ENCODE measurements around the gene TMEM125.

TMEM125 gene

GRCh38 chr1:43292679-43293078 is 22.9 kb downstream of the TMEM125 start:
- no peak overlapping the region for H3K4ac ChIP-seq (ENCODE audit: low read length)

GRCh38 chr1:43293176-43293575 is 23.4 kb downstream of the TMEM125 start:
- DNase-seq (ENCODE audit: low spot score): no peak
- H3K27me3 ChIP-seq (ENCODE audit: control insufficient read depth in 3 of 3, insufficient read depth in 3 of 3, low read depth in 1 of 3, low read length in 3 of 3): peaks cover 0 to 14% (median 2%) of the 10 kb centered on the region in 3 experiments
- H3K9ac ChIP-seq (ENCODE audit: low read depth, low read length, poor library complexity): no peak overlapping the region
- H2BK120ac ChIP-seq (ENCODE audit: low read depth, low read length): no peak overlapping the region
- WGBS, 2 donors (ENCODE audit: extremely low coverage in 2 of 2, insufficient read length in 2 of 2, insufficient replicate concordance in 1 of 2): no CpG with 5 or more reads among the region's 2 CpGs
- no peak overlapping the region for H2BK5ac ChIP-seq (ENCODE audit: low read length)
- no peak overlapping the region for H3K4ac ChIP-seq (ENCODE audit: low read length)
- H3K79me1 ChIP-seq (ENCODE audit: low read depth, low read length): no peaks in the 10 kb centered on the region
- peak overlapping the region; percentile 13 for H2AK5ac ChIP-seq (ENCODE audit: low read depth, low read length)
- no peaks in the 10 kb centered on the region for H3K36me3 ChIP-seq (replicated peaks in 1 of 2; ENCODE audit: control insufficient read depth in 2 of 2, insufficient read depth in 2 of 2, low read length in 2 of 2)
- H3K4me3 ChIP-seq (ENCODE audit: low read length in 2 of 2): no peak overlapping the region
- H4K91ac ChIP-seq (ENCODE audit: low read depth, low read length, poor library complexity): no peak overlapping the region
- H2BK15ac ChIP-seq (ENCODE audit: low read length): no peak overlapping the region
- no peak overlapping the region for H3K14ac ChIP-seq (ENCODE audit: low read length)
- H2BK12ac ChIP-seq (ENCODE audit: low read length): no peak overlapping the region
- no peak overlapping the region for H3K18ac ChIP-seq (ENCODE audit: low read length)
- no peak overlapping the region for H3K27ac ChIP-seq (replicated peaks; ENCODE audit: low read length)
- H3K9me3 ChIP-seq (replicated peaks in 1 of 2; ENCODE audit: control insufficient read depth in 2 of 2, insufficient read depth in 1 of 2, low read depth in 1 of 2, low read length in 2 of 2): no peaks in the 10 kb centered on the region
- peaks cover 4 to 16% of the 10 kb centered on the region in 2 donors for H3K4me1 ChIP-seq (ENCODE audit: control insufficient read depth in 2 of 2, insufficient read depth in 1 of 2, low read depth in 1 of 2, low read length in 2 of 2)
- H3K23ac ChIP-seq (ENCODE audit: low read depth, low read length, poor library complexity): no peak overlapping the region
- H4K8ac ChIP-seq (ENCODE audit: low read depth, low read length): no peak overlapping the region
- no peak overlapping the region for H3K4me2 ChIP-seq (ENCODE audit: insufficient read depth, low read length, poor library complexity, severe bottlenecking)
- no peak overlapping the region for H2AFZ ChIP-seq (ENCODE audit: low read length)

More at GRCh38 chr1:43292679-43293078, 22.9 kb downstream of the TMEM125 start:
- no peaks in the 10 kb centered on the region for H3K9me3 ChIP-seq (replicated peaks in 1 of 2; ENCODE audit: control insufficient read depth in 2 of 2, insufficient read depth in 1 of 2, low read depth in 1 of 2, low read length in 2 of 2)
- H3K36me3 ChIP-seq (replicated peaks in 1 of 2; ENCODE audit: control insufficient read depth in 2 of 2, insufficient read depth in 2 of 2, low read length in 2 of 2): no peaks in the 10 kb centered on the region
- no peak overlapping the region for H2BK12ac ChIP-seq (ENCODE audit: low read length)
- H3K18ac ChIP-seq (ENCODE audit: low read length): no peak overlapping the region
- no peak overlapping the region for H3K4me3 ChIP-seq (ENCODE audit: low read length in 2 of 2)
- peak overlapping the region; percentile 13 for H2AK5ac ChIP-seq (ENCODE audit: low read depth, low read length)
- no peak overlapping the region for H2AFZ ChIP-seq (ENCODE audit: low read length)
- no peak overlapping the region for H2BK15ac ChIP-seq (ENCODE audit: low read length)
- no CpG with 5 or more reads among the region's 5 CpGs for WGBS, 2 donors (ENCODE audit: extremely low coverage in 2 of 2, insufficient read length in 2 of 2, insufficient replicate concordance in 1 of 2)
- no peak overlapping the region for H3K14ac ChIP-seq (ENCODE audit: low read length)
- no peaks in the 10 kb centered on the region for H3K79me1 ChIP-seq (ENCODE audit: low read depth, low read length)
- peaks cover 4 to 16% of the 10 kb centered on the region in 2 donors for H3K4me1 ChIP-seq (ENCODE audit: control insufficient read depth in 2 of 2, insufficient read depth in 1 of 2, low read depth in 1 of 2, low read length in 2 of 2)
- H4K8ac ChIP-seq (ENCODE audit: low read depth, low read length): no peak overlapping the region
- peaks cover 0 to 19% (median 2%) of the 10 kb centered on the region in 3 experiments for H3K27me3 ChIP-seq (ENCODE audit: control insufficient read depth in 3 of 3, insufficient read depth in 3 of 3, low read depth in 1 of 3, low read length in 3 of 3)
- no peak for DNase-seq (ENCODE audit: low spot score)
- no peak overlapping the region for H3K27ac ChIP-seq (replicated peaks; ENCODE audit: low read length)
- no peak overlapping the region for H3K4me2 ChIP-seq (ENCODE audit: insufficient read depth, low read length, poor library complexity, severe bottlenecking)
- no peak overlapping the region for H3K9ac ChIP-seq (ENCODE audit: low read depth, low read length, poor library complexity)
- no peak overlapping the region for H2BK120ac ChIP-seq (ENCODE audit: low read depth, low read length)
- H4K91ac ChIP-seq (ENCODE audit: low read depth, low read length, poor library complexity): no peak overlapping the region
- H2BK5ac ChIP-seq (ENCODE audit: low read length): no peak overlapping the region
- H3K23ac ChIP-seq (ENCODE audit: low read depth, low read length, poor library complexity): no peak overlapping the region

DNA sequence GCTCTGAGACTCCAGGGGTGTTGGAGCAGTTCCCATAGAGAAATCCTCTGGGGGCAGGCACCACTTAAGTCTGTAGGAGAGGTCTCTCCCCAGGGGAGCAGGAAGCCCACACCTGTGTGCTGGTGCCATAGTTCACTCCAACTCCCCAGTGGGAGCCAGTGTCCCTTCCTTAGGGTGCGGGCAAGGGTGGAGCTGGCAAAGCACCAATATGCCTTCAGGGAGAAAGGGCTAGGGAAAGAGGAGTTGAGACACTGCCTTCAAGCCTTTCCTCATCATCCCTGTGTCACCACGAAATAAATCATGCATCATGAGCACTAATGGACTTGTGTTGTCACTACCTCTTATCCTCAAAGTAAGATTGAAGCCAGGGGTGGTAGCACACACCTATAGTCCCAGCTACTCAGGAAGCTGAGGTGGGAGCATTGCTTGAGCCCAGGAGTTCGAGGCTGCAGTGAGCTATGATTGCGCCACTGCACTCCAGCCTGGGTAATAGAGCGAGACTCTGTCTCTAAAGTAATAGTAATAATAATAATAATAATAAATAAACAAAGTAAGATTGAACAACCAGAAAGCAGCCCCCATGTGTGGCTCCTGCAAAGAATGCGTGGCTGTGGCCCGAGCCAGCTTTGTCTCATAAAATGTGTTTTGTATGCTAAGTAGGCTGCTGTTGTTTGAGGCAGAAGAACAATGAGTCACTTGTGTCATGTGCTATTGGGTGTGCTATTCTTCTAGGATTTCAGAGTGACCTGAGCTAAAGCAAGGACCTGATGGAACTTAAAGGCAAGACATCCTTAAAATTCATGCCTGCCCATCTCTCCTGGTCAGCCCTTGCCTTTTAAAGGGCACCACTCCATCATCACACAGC is 24.3 kb downstream of the TMEM125 start:
- peak overlapping the region; percentile 35 for H3K18ac ChIP-seq (ENCODE audit: low read length)
- no peaks in the 10 kb centered on the region for H3K9me3 ChIP-seq (replicated peaks in 1 of 2; ENCODE audit: control insufficient read depth in 2 of 2, insufficient read depth in 1 of 2, low read depth in 1 of 2, low read length in 2 of 2)
- no peaks in the 10 kb centered on the region for H3K79me1 ChIP-seq (ENCODE audit: low read depth, low read length)
- WGBS, 2 donors (ENCODE audit: extremely low coverage in 2 of 2, insufficient read length in 2 of 2, insufficient replicate concordance in 1 of 2): no CpG with 5 or more reads among the region's 7 CpGs
- H2BK5ac ChIP-seq (ENCODE audit: low read length): no peak overlapping the region
- H3K4me2 ChIP-seq (ENCODE audit: insufficient read depth, low read length, poor library complexity, severe bottlenecking): no peak overlapping the region
- peaks cover 4 to 16% of the 10 kb centered on the region in 2 donors for H3K4me1 ChIP-seq (ENCODE audit: control insufficient read depth in 2 of 2, insufficient read depth in 1 of 2, low read depth in 1 of 2, low read length in 2 of 2)
- H3K9ac ChIP-seq (ENCODE audit: low read depth, low read length, poor library complexity): no peak overlapping the region
- H2AK5ac ChIP-seq (ENCODE audit: low read depth, low read length): peak overlapping the region; percentile 35
- H3K23ac ChIP-seq (ENCODE audit: low read depth, low read length, poor library complexity): no peak overlapping the region
- H3K4me3 ChIP-seq (ENCODE audit: low read length in 2 of 2): no peak overlapping the region
- H3K27me3 ChIP-seq (ENCODE audit: control insufficient read depth in 3 of 3, insufficient read depth in 3 of 3, low read depth in 1 of 3, low read length in 3 of 3): peaks cover 0 to 5% (median 2%) of the 10 kb centered on the region in 3 experiments
- no peak overlapping the region for H3K4ac ChIP-seq (ENCODE audit: low read length)
- no peak overlapping the region for H2BK12ac ChIP-seq (ENCODE audit: low read length)
- no peak for DNase-seq (ENCODE audit: low spot score)
- no peak overlapping the region for H3K27ac ChIP-seq (replicated peaks; ENCODE audit: low read length)
- no peak overlapping the region for H2AFZ ChIP-seq (ENCODE audit: low read length)
- no peak overlapping the region for H4K8ac ChIP-seq (ENCODE audit: low read depth, low read length)
- no peak overlapping the region for H2BK15ac ChIP-seq (ENCODE audit: low read length)
- H3K14ac ChIP-seq (ENCODE audit: low read length): no peak overlapping the region
- no peaks in the 10 kb centered on the region for H3K36me3 ChIP-seq (replicated peaks in 1 of 2; ENCODE audit: control insufficient read depth in 2 of 2, insufficient read depth in 2 of 2, low read length in 2 of 2)
- no peak overlapping the region for H4K91ac ChIP-seq (ENCODE audit: low read depth, low read length, poor library complexity)
- no peak overlapping the region for H2BK120ac ChIP-seq (ENCODE audit: low read depth, low read length)

- no peak overlapping the region for H3K14ac ChIP-seq (ENCODE audit: low read length)
- H3K27ac ChIP-seq (replicated peaks; ENCODE audit: low read length): no peak overlapping the region
- no peak overlapping the region for H2BK12ac ChIP-seq (ENCODE audit: low read length)
- H3K27me3 ChIP-seq (ENCODE audit: control insufficient read depth in 3 of 3, insufficient read depth in 3 of 3, low read depth in 1 of 3, low read length in 3 of 3): peaks cover 0 to 3% (median 2%) of the 10 kb centered on the region in 3 experiments
- no peak overlapping the region for H2BK120ac ChIP-seq (ENCODE audit: low read depth, low read length)
- peaks cover 7 to 16% of the 10 kb centered on the region in 2 donors for H3K4me1 ChIP-seq (ENCODE audit: control insufficient read depth in 2 of 2, insufficient read depth in 1 of 2, low read depth in 1 of 2, low read length in 2 of 2)
- no peak overlapping the region for H3K4me2 ChIP-seq (ENCODE audit: insufficient read depth, low read length, poor library complexity, severe bottlenecking)
- H3K9me3 ChIP-seq (replicated peaks in 1 of 2; ENCODE audit: control insufficient read depth in 2 of 2, insufficient read depth in 1 of 2, low read depth in 1 of 2, low read length in 2 of 2): no peaks in the 10 kb centered on the region
- no peaks in the 10 kb centered on the region for H3K36me3 ChIP-seq (replicated peaks in 1 of 2; ENCODE audit: control insufficient read depth in 2 of 2, insufficient read depth in 2 of 2, low read length in 2 of 2)
- DNase-seq (ENCODE audit: low spot score): no peak
- no CpG with 5 or more reads among the region's 8 CpGs for WGBS, 2 donors (ENCODE audit: extremely low coverage in 2 of 2, insufficient read length in 2 of 2, insufficient replicate concordance in 1 of 2)
- H3K4ac ChIP-seq (ENCODE audit: low read length): no peak overlapping the region
- H2AK5ac ChIP-seq (ENCODE audit: low read depth, low read length): no peak overlapping the region
- H2AFZ ChIP-seq (ENCODE audit: low read length): no peak overlapping the region
- no peak overlapping the region for H3K4me3 ChIP-seq (ENCODE audit: low read length in 2 of 2)
- H2BK15ac ChIP-seq (ENCODE audit: low read length): no peak overlapping the region
- no peak overlapping the region for H4K8ac ChIP-seq (ENCODE audit: low read depth, low read length)
- no peak overlapping the region for H4K91ac ChIP-seq (ENCODE audit: low read depth, low read length, poor library complexity)
- no peak overlapping the region for H2BK5ac ChIP-seq (ENCODE audit: low read length)
- H3K79me1 ChIP-seq (ENCODE audit: low read depth, low read length): no peaks in the 10 kb centered on the region
- H3K9ac ChIP-seq (ENCODE audit: low read depth, low read length, poor library complexity): no peak overlapping the region
- H3K23ac ChIP-seq (ENCODE audit: low read depth, low read length, poor library complexity): no peak overlapping the region
- no peak overlapping the region for H3K18ac ChIP-seq (ENCODE audit: low read length)
Observed at GRCh38 chr1:43294761-43295160, 25.0 kb downstream of the TMEM125 start.

Data from neuronal stem cell (in vitro differentiated cells).